ENCODE measurements around the gene MYO1B. TPM values are rescaled to one million over a fixed set of nuclear protein-coding genes. Genes with fewer than 3 reads are reported as not detected.

The MYO1B gene
- total RNA-seq, 2 donors from 2014 or later: 75.0 to 78.2 TPM

DNA sequence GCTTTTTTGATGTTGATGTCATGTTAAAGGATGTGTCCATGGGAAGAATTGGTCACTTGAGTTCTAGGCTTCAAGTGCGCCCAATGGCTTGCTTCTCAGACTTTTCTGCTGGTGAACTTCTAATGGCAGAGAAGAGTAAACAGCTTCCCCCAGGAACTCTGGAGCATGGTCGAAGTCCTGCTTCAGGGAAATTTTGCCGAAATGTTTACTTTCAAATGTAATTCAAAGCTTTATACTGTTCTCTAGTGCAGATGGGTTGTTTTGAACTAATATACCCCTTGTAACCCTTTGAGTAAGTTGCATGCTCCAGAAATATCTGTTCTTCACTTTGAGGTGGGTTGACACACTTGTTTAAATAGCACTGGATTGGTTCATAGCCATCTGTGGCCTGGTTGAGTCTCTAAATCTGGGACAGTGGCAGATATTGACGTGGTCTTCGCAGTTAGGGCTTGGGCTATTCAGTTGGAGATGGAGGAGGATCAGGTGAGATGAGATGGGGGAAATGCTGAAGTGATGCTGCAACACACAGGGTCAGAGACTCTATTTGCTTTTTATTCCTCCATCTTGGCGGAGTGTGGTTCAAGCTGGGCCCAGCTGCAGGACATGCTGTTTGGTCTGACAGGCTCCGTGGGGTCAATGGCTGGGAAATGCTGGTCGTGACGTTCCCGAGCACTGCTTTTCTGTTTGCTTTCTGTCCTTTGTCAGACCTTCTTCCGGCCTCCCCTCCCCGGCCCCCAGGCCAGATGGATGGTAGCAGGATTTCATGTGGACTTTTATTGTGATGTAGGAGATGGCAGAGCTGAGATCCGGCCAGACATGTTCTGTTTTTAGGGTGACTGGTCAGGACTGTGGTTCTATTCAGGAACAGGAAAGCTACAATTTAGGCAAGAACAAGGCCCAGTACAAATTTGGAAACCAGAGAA is 35.9 kb downstream of the MYO1B start:
- H3K4me3 ChIP-seq: no peak overlapping the region
- no peak overlapping the region for H3K27ac ChIP-seq
- H3K9me3 ChIP-seq: no peaks in the 10 kb centered on the region
- H3K9ac ChIP-seq (ENCODE audit: low read depth in 2 of 2, low read length in 2 of 2): no peak overlapping the region
- intact Hi-C loops (cut with DNase I): no loop called here
- H3K36me3 ChIP-seq: no peaks in the 10 kb centered on the region
- no peak for DNase-seq
- TF ChIP-seq, protein P1, sequence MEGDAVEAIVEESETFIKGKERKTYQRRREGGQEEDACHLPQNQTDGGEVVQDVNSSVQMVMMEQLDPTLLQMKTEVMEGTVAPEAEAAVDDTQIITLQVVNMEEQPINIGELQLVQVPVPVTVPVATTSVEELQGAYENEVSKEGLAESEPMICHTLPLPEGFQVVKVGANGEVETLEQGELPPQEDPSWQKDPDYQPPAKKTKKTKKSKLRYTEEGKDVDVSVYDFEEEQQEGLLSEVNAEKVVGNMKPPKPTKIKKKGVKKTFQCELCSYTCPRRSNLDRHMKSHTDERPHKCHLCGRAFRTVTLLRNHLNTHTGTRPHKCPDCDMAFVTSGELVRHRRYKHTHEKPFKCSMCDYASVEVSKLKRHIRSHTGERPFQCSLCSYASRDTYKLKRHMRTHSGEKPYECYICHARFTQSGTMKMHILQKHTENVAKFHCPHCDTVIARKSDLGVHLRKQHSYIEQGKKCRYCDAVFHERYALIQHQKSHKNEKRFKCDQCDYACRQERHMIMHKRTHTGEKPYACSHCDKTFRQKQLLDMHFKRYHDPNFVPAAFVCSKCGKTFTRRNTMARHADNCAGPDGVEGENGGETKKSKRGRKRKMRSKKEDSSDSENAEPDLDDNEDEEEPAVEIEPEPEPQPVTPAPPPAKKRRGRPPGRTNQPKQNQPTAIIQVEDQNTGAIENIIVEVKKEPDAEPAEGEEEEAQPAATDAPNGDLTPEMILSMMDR (IDR thresholded peaks at IDR 0.05): no peak
- H3K4me1 ChIP-seq: no peaks in the 10 kb centered on the region
- H3K27me3 ChIP-seq: no peaks in the 10 kb centered on the region

DNA sequence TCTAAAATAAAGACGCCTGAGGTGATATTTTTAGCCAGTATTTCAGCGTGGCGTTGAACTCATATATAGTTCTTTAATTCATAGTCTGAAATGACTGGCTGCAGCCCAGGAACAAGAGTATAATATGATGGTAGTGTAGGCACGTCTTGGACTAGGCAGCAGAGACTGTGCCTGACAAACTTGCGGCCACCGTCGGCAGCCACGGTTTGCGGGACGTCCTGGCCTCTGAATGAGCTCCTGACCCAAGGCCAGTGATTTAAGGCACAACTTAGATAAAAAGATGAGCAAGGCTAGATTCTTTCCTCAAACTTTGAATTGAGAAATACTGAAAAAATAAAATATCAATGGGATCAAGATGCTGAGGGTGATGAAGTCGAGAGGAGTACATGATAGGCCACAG is 40.0 kb downstream of the MYO1B start:
- no peak overlapping the region for H3K27ac ChIP-seq
- no peaks in the 10 kb centered on the region for H3K36me3 ChIP-seq
- H3K9ac ChIP-seq (ENCODE audit: low read depth in 2 of 2, low read length in 2 of 2): no peak overlapping the region
- TF ChIP-seq, protein P1 (IDR thresholded peaks at IDR 0.05): no peak
- DNase-seq: no peak
- no peaks in the 10 kb centered on the region for H3K9me3 ChIP-seq
- no peaks in the 10 kb centered on the region for H3K27me3 ChIP-seq
- no peaks in the 10 kb centered on the region for H3K4me1 ChIP-seq
- no peak overlapping the region for H3K4me3 ChIP-seq
- intact Hi-C loops (cut with DNase I): no loop called here

DNA sequence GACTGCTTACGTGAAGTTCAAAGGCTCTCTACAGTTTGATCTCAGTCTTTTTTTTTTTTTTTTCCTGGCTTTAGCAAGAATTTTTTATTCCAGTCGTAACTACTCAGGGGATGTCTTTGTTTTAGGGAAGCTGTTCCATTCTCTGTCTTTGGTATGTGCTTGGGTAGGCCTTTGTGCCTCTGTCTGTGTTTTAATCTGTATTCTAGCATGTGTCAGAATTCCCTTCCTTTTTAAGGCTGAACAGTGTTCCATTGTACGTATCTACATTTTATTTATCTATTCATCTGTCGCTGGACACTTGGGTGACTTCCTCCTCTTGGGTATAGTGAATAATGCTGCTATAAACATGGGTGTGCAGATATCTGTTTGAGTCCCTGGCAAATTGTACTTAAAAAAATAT is 42.6 kb downstream of the MYO1B start:
- intact Hi-C loops (cut with DNase I): no loop called here
- Histone ChIP-seq H3K36me3 (no peaks in the 10 kb centered on the region), H3K27me3 (no peaks in the 10 kb centered on the region)

DNA sequence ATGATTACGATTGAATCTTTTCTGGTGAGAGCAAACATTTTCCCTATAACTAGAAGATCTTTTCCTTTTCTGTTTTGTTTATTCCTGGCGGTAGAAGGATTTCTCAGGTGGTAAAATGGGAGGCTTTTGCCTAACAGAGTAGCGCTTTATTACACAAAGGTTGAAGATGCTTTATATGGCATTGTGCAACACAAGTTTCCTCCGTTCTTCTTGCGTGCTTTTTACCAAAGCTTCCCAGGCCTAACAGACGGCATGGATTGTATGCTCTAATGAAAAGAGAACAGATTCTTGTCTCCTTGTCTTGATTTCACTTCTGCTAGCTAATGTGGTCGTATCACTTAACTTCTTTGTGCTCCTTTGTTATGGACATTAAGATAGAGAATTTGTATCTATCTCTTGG is 43.8 kb downstream of the MYO1B start:
- intact Hi-C loops (cut with DNase I): no loop called here
- DNase-seq: no peak
- H3K9me3 ChIP-seq: no peaks in the 10 kb centered on the region
- no peak overlapping the region for H3K9ac ChIP-seq (ENCODE audit: low read depth in 2 of 2, low read length in 2 of 2)
- TF ChIP-seq, protein P1 (IDR thresholded peaks at IDR 0.05): no peak
- H3K27me3 ChIP-seq: no peaks in the 10 kb centered on the region
- no peak overlapping the region for H3K4me3 ChIP-seq
- no peaks in the 10 kb centered on the region for H3K36me3 ChIP-seq
- H3K27ac ChIP-seq: no peak overlapping the region
- no peaks in the 10 kb centered on the region for H3K4me1 ChIP-seq

More for the DNA sequence above, 42.6 kb downstream of the MYO1B start:
- H3K27ac ChIP-seq: no peak overlapping the region
- DNase-seq: no peak
- no peak overlapping the region for H3K4me3 ChIP-seq
- no peaks in the 10 kb centered on the region for H3K4me1 ChIP-seq
- no peak overlapping the region for H3K9ac ChIP-seq (ENCODE audit: low read depth in 2 of 2, low read length in 2 of 2)
- TF ChIP-seq, protein P1 (IDR thresholded peaks at IDR 0.05): no peak
- H3K9me3 ChIP-seq: no peaks in the 10 kb centered on the region

DNA sequence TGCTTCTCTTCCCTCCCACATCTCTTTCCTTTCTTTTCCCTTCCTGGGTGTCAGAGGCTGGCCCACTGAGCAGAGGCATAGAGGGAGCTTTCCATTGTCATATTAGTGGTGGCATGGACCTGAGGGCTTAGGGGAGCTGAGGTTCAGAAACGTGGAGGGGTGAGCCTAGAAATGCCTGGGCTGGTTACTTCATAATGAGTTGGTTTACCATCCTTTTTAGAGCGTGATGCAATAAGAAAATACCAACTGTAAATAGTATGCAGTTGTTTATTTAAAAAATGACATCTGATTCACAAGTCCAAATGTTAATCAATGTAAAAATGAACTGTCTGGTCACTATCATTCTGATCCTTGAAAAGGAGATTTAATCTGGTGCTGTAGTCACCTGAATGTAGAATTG is 46.3 kb downstream of the MYO1B start:
- TF ChIP-seq, protein P1 (IDR thresholded peaks at IDR 0.05): no peak
- H3K36me3 ChIP-seq: no peaks in the 10 kb centered on the region
- no peaks in the 10 kb centered on the region for H3K9me3 ChIP-seq
- intact Hi-C loops (cut with DNase I): no loop called here
- no peaks in the 10 kb centered on the region for H3K27me3 ChIP-seq
- no peak overlapping the region for H3K27ac ChIP-seq
- no peak overlapping the region for H3K4me3 ChIP-seq
- H3K4me1 ChIP-seq: no peaks in the 10 kb centered on the region
- H3K9ac ChIP-seq (ENCODE audit: low read depth in 2 of 2, low read length in 2 of 2): no peak overlapping the region
- no peak for DNase-seq
